A673 (cell line): ENCODE data around the gene KLF11. TPM values are rescaled to one million over a fixed set of nuclear protein-coding genes. Genes with fewer than 3 reads are reported as not detected.
"Not testable (repeated sequence)": the region's sequence is repeated elsewhere in the genome, so short reads cannot be mapped to it uniquely, and the experiment has no call there.

Source experiments
- BruUV-seq: library from RNA; stranded (reverse); fragments of 400-500 nt; replicated peaks from 2 replicates; lab custom pipeline; 2021; lab: Mats Ljungman, UMichigan
- CTCF ChIA-PET: fragments of 300-600 bp; sonication (Branson Sonifier 250); formaldehyde crosslinking; loops from one replicate; lab custom pipeline; 2022; ENCODE audit warnings: antibody characterized with exemption; lab: Charles Lee
- POLR2A ChIA-PET: fragments of 300-600 bp; sonication (Branson Sonifier 250); formaldehyde crosslinking; loops from one replicate; lab custom pipeline; 2022; ENCODE audit warnings: antibody characterized with exemption; ENCODE audit not compliant: low non-redundant PET; lab: Charles Lee
- DNase-seq: peaks from one replicate; pipeline ENCODE4 v3.0.0-alpha.2; 2015; ENCODE audit warnings: low spot score
- H3K27ac ChIP-seq: fragments of 200-600 bp; sonication (generic); 2 replicates; pipeline ENCODE4 v1.5.1; 2016; ENCODE audit warnings: mixed run types, low read depth, mild to moderate bottlenecking, mixed read lengths, antibody characterized with exemption, low read length; ENCODE audit not compliant: poor library complexity, severe bottlenecking
- H3K27me3 ChIP-seq: fragments of 200-600 bp; sonication (generic); replicated peaks from 2 replicates; pipeline ENCODE4 v1.6.1; 2017; ENCODE audit warnings: mixed run types, low read depth, mild to moderate bottlenecking, mixed read lengths, antibody characterized with exemption, low read length; ENCODE audit not compliant: insufficient read depth, poor library complexity
- H3K36me3 ChIP-seq: fragments of 200-600 bp; sonication (generic); 2 replicates; pipeline ENCODE4 v1.6.1; 2016; ENCODE audit warnings: mixed run types, mild to moderate bottlenecking, mixed read lengths, antibody characterized with exemption, low read length; ENCODE audit not compliant: insufficient read depth, poor library complexity, severe bottlenecking
- H3K4me1 ChIP-seq: fragments of 200-600 bp; sonication (generic); 2 replicates; pipeline ENCODE4 v1.6.1; 2017; ENCODE audit warnings: mixed run types, mild to moderate bottlenecking, mixed read lengths, antibody characterized with exemption, low read length; ENCODE audit not compliant: insufficient read depth, poor library complexity, severe bottlenecking
- H3K4me3 ChIP-seq: fragments of 200-600 bp; sonication (generic); 2 replicates; pipeline ENCODE4 v1.5.1; 2016; ENCODE audit warnings: low read depth, mixed run types, mild to moderate bottlenecking, mixed read lengths, low read length; ENCODE audit not compliant: poor library complexity, severe bottlenecking
- H3K9me3 ChIP-seq: fragments of 200-600 bp; sonication (generic); 2 replicates; pipeline ENCODE4 v1.6.1; 2016; ENCODE audit warnings: mixed run types, low read depth, mild to moderate bottlenecking, mixed read lengths, antibody characterized with exemption, low read length; ENCODE audit not compliant: poor library complexity, severe bottlenecking
- CTCF ChIP-seq: fragments of 300-800, 200-600 bp; sonication (generic); conservative IDR thresholded peaks from 2 replicates; pipeline ENCODE4 v1.5.1; 2017; ENCODE audit warnings: low read depth, mild to moderate bottlenecking, antibody characterized with exemption, low read length, moderate library complexity, mixed read lengths
- EZH2 ChIP-seq: fragments of 200-600 bp; sonication (generic); IDR thresholded peaks from 2 replicates; pipeline ENCODE4 v1.6.1; 2017; ENCODE audit warnings: borderline replicate concordance, low read depth, mild to moderate bottlenecking, mixed read lengths, antibody characterized with exemption, low read length; ENCODE audit not compliant: poor library complexity, severe bottlenecking
- intact Hi-C: fragments of 100-400 bp; cut with micrococcal nuclease; formaldehyde crosslinking; loops from one replicate; pipeline ENCODE4 v1.10.0; 2022; ENCODE audit not compliant: unreplicated experiment
- total RNA-seq: library from RNA; stranded (reverse); gene quantifications from 2 replicates; pipeline ENCODE4 v1.2.3, GENCODE V29; 2021

Gene KLF11
- total RNA-seq, 1 experiment from 2014 or later: 3.0 TPM

GRCh38 chr2:10029875-10030223 lies 13.5 kb upstream of the KLF11 start:
- no peaks in the 10 kb centered on the region for H3K27me3 ChIP-seq
- POLR2A ChIA-PET: no interaction called here
- intact Hi-C loops: loop anchor here (5.0 kb wide), 1 partner anchor 38 kb away; no protein-coding TSS in a partner anchor

GRCh38 chr2:10030311-10030736 lies 13.0 kb upstream of the KLF11 start:
- CTCF ChIA-PET: no interaction called here
- POLR2A ChIA-PET: no interaction called here
- Histone ChIP-seq H3K4me3 (no peak overlapping the region), H3K36me3 (no peaks in the 10 kb centered on the region), H3K27me3 (no peaks in the 10 kb centered on the region), H3K27ac (no peak overlapping the region), H3K9me3 (no peaks in the 10 kb centered on the region), H3K4me1 (peaks cover 11% of the 10 kb centered on the region)
- no peak for DNase-seq
- BruUV-seq: no TSS peak
- intact Hi-C loops: no loop called here
- TF ChIP-seq CTCF (no peak), EZH2 (no peak)

More at GRCh38 chr2:10029875-10030223, 13.5 kb upstream of the KLF11 start:
- CTCF ChIA-PET: interaction anchor here (1.2 to 1.7 kb wide), 2 partner anchors 42 to 45 kb away, joined by 9 to 12 read pairs; no protein-coding TSS in a partner anchor
- Histone ChIP-seq H3K27ac (no peak overlapping the region), H3K36me3 (no peaks in the 10 kb centered on the region), H3K9me3 (no peaks in the 10 kb centered on the region), H3K4me3 (no peak overlapping the region), H3K4me1 (peaks cover 11% of the 10 kb centered on the region)
- no TSS peak for BruUV-seq
- no peak for DNase-seq
- no peak for TF ChIP-seq EZH2

- CTCF ChIA-PET, BruUV-seq, POLR2A ChIA-PET: not testable (repeated sequence)
Measured at GRCh38 chr2:10030798-10031197, 12.6 kb upstream of the KLF11 start.

GRCh38 chr2:10031886-10032745 lies 11.2 kb upstream of the KLF11 start:
- Histone ChIP-seq H3K27me3 (no peaks in the 10 kb centered on the region), H3K36me3 (no peaks in the 10 kb centered on the region), H3K4me1 (peaks cover 11% of the 10 kb centered on the region), H3K27ac (no peak overlapping the region), H3K4me3 (no peak overlapping the region), H3K9me3 (no peaks in the 10 kb centered on the region)
- POLR2A ChIA-PET: no interaction called here
- intact Hi-C loops: no loop called here
- CTCF ChIA-PET: no interaction called here
- DNase-seq: no peak
- TF ChIP-seq EZH2 (no peak), CTCF (no peak)
- BruUV-seq: no TSS peak

More at GRCh38 chr2:10030798-10031197, 12.6 kb upstream of the KLF11 start:
- H3K36me3 ChIP-seq, H3K27ac ChIP-seq, H3K9me3 ChIP-seq, H3K27me3 ChIP-seq, H3K4me3 ChIP-seq, intact Hi-C loops, DNase-seq: not testable (repeated sequence)
- peaks cover 11% of the 10 kb centered on the region for H3K4me1 ChIP-seq
